Breast epithelium (tissue), 4 donors: Measurements from ENCODE around the gene CYTH1. TPM values are rescaled to one million over a fixed set of nuclear protein-coding genes. Genes with fewer than 3 reads are reported as not detected.

Experiments used
- DNase-seq, 2 donors: peaks; one replicate each; pipeline ENCODE4 v3.0.0-alpha.2; 2019; ENCODE audit warnings: low spot score in 2 of 2
- H3K27ac ChIP-seq, 2 donors: fragments of 200-600 bp; sonication (generic) in 1 of 2; one replicate each; pipeline ENCODE4 v1.5.1; 2016 to 2019; ENCODE audit warnings: mild to moderate bottlenecking in 1 of 2
- H3K27me3 ChIP-seq, 2 donors: fragments of 200-600 bp; sonication (generic) in 1 of 2; one replicate each; pipeline versions ENCODE4 v1.5.1 to v1.6.0; 2017 to 2019; ENCODE audit warnings: control low read depth in 1 of 2, mild to moderate bottlenecking in 1 of 2
- H3K36me3 ChIP-seq: fragments of 200-600 bp; one replicate; pipeline ENCODE4 v1.5.1; 2019
- H3K4me1 ChIP-seq, 2 donors: fragments of 200-600 bp; sonication (generic); one replicate each; pipeline ENCODE4 v1.5.1; 2016 to 2019; ENCODE audit warnings: control low read depth in 1 of 2
- H3K4me3 ChIP-seq, 3 donors: fragments of 200-600 bp; sonication (generic); 1 replicate in 2 of 3; 2 replicates in 1 of 3; pipeline ENCODE4 v1.5.1; 2016 to 2019; ENCODE audit warnings: mild to moderate bottlenecking in 3 of 3, moderate library complexity in 2 of 3
- H3K9me3 ChIP-seq, 2 donors: fragments of 200-600 bp; sonication (generic) in 1 of 2; one replicate each; pipeline ENCODE4 v1.5.1; 2016 to 2019; ENCODE audit warnings: control low read depth in 1 of 2
- POLR2A ChIP-seq: fragments of 450-650 bp; IDR thresholded peaks from one replicate; pipeline ENCODE4 v1.6.1; 2016; ENCODE audit warnings: antibody characterized with exemption, mild to moderate bottlenecking, moderate library complexity
- POLR2AphosphoS5 ChIP-seq, 3 donors: sonication (generic); formaldehyde crosslinking; IDR thresholded peaks; one replicate each; pipeline ENCODE4 v1.6.1; 2017; ENCODE audit warnings: antibody characterized with exemption in 3 of 3
- intact Hi-C: fragments of 100-400 bp; cut with DNase I; formaldehyde crosslinking; loops from one replicate; pipeline ENCODE4 v1.15.1; 2023; ENCODE audit warnings: low total_unique reads
- total RNA-seq, 3 donors: library from RNA; depleted of rRNA; stranded (reverse); fragments of >200 nt; gene quantifications; one replicate each; pipeline ENCODE4 v1.1.0, GENCODE V29; 2016
- TF ChIP-seq, protein P1 (sequence below), 3 donors: fragments of 450-650 bp; IDR thresholded peaks; one replicate each; pipeline ENCODE4 v1.5.1; 2016 to 2017; ENCODE audit warnings: antibody characterized with exemption in 3 of 3, mild to moderate bottlenecking in 3 of 3, moderate library complexity in 3 of 3

CYTH1 gene
- total RNA-seq, 3 donors from 2014 or later, result 49.5 to 64.8 (median 50.7) TPM

DNA sequence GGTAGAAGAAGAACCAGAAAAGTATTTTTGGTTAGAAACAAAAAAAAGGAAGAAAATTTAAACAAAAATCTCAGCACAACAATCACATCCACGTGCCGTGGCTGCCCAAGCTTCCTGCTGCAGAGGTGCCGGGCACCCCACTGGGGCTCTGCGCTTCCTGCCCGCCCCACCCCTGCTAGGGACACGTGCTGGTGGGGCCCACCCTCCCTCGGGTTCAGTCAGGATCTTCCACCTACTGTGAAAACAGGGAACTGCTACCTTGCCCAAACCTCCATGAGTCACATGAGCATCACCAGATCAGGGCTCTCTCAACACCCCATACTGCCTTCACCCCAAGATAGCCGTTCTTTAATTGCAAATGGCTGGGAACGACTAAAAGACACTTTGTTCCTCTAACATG lies 24.4 kb upstream of the CYTH1 start:
- no peaks in the 10 kb centered on the region for H3K4me1 ChIP-seq
- H3K9me3 ChIP-seq, result no peaks in the 10 kb centered on the region
- intact Hi-C loops, result loop anchor here (5.0 kb wide), 1 partner anchor 214 kb away; no protein-coding TSS in a partner anchor
- H3K27ac ChIP-seq, result no peak overlapping the region
- no peak for DNase-seq
- peaks cover 6% of the 10 kb centered on the region for H3K36me3 ChIP-seq
- no peaks in the 10 kb centered on the region for H3K27me3 ChIP-seq
- H3K4me3 ChIP-seq, result no peak overlapping the region
- TF ChIP-seq, protein P1, sequence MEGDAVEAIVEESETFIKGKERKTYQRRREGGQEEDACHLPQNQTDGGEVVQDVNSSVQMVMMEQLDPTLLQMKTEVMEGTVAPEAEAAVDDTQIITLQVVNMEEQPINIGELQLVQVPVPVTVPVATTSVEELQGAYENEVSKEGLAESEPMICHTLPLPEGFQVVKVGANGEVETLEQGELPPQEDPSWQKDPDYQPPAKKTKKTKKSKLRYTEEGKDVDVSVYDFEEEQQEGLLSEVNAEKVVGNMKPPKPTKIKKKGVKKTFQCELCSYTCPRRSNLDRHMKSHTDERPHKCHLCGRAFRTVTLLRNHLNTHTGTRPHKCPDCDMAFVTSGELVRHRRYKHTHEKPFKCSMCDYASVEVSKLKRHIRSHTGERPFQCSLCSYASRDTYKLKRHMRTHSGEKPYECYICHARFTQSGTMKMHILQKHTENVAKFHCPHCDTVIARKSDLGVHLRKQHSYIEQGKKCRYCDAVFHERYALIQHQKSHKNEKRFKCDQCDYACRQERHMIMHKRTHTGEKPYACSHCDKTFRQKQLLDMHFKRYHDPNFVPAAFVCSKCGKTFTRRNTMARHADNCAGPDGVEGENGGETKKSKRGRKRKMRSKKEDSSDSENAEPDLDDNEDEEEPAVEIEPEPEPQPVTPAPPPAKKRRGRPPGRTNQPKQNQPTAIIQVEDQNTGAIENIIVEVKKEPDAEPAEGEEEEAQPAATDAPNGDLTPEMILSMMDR (IDR thresholded peaks at IDR 0.05), result no peak
- no peak for TF ChIP-seq POLR2A
- no peak for TF ChIP-seq POLR2AphosphoS5 (IDR thresholded peaks at IDR 0.05)

DNA sequence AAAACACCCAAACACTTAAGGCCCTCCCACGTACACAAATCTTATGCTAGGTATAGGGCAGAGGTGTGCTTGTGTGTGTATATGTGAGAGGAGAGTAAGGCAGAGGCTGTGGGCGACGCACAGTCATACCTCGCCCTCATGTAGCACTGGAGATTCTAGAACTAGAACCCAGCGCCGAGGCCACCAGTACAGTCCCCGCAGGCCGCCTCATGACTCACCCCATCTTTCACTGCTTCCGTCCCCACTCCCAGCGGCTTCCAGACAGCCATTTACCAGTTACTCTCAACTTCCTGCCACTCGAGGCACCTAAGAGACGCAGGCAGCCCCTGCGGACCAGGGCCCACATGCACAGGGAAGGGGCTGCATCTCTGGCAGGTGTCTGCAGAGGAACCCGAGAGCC lies 23.2 kb upstream of the CYTH1 start:
- Histone ChIP-seq H3K9me3 (no peaks in the 10 kb centered on the region), H3K27me3 (no peaks in the 10 kb centered on the region), H3K36me3 (peaks cover 6% of the 10 kb centered on the region), H3K4me1 (no peaks in the 10 kb centered on the region), H3K4me3 (no peak overlapping the region), H3K27ac (peak overlapping the region; percentile 45 to 85)
- intact Hi-C loops, result loop anchor here (5.0 kb wide), 1 partner anchor 213 kb away; no protein-coding TSS in a partner anchor
- no peak for TF ChIP-seq POLR2AphosphoS5 (IDR thresholded peaks at IDR 0.05)
- TF ChIP-seq, protein P1 (IDR thresholded peaks at IDR 0.05), result no peak
- no peak for TF ChIP-seq POLR2A
- DNase-seq, result no peak

DNA sequence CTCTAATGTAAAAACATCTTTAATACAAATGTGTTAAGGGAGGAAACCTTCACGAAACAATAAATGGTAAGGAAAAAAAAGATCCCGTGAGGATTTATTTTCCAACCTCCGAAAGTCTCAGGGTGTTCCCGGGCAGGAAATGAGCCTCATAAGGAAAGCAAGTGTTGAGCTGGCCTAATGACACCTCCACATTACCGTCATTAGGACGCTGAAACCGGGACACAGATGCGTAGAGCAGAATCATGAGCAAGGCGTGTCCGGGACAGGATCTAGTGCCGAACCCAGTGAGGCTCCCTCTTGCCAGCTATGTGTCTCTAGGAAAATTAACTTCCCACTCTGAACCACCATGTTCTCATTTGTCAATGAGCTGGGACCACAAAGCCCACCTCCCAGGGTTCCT lies 22.7 kb upstream of the CYTH1 start:
- no peaks in the 10 kb centered on the region for H3K4me1 ChIP-seq
- DNase-seq, result no peak
- no peak overlapping the region for H3K4me3 ChIP-seq
- TF ChIP-seq POLR2AphosphoS5 (IDR thresholded peaks at IDR 0.05) (no peak), POLR2A (no peak)
- TF ChIP-seq, protein P1 (IDR thresholded peaks at IDR 0.05), result no peak
- no peaks in the 10 kb centered on the region for H3K9me3 ChIP-seq
- intact Hi-C loops, result loop anchor here (5.0 kb wide), 1 partner anchor 212 kb away; no protein-coding TSS in a partner anchor
- H3K36me3 ChIP-seq, result peaks cover 6% of the 10 kb centered on the region
- no peaks in the 10 kb centered on the region for H3K27me3 ChIP-seq
- H3K27ac ChIP-seq, result peak overlapping the region; percentile 45 to 85

DNA sequence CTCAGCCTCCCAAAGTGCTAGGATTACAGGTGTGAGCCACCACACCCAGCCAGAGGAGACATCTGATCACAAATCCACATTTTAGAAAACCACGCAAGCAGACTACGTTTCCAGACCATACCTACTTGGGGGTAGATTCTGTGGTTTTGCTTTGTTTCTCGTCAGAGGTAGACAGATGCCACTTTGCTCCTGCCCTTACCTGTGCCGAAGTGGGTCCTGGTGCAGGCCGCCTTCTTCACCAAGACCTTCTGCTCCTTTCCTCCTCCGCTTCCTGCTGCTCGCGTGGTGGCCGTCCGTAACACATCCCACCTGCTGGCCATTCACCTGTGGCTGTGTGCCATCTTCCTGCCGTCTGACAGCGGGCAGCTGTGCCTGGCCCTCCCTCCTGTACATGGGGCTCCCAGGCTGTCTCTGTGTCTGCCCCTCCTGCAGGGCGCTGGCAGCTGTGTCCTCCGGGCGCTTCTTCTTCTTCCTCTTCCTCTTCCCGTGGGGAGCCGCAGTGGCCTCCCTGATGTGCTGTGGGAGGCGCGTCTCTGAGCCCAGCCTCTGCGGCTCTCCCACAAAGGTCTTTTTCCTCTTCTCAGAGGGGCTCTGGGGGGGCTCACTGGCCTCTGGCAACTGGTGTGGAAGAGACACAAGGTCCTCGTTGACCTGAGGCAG lies 21.2 kb upstream of the CYTH1 start:
- no peak for TF ChIP-seq POLR2AphosphoS5 (IDR thresholded peaks at IDR 0.05)
- TF ChIP-seq, protein P1 (IDR thresholded peaks at IDR 0.05), result no peak
- TF ChIP-seq POLR2A, result no peak
- H3K27ac ChIP-seq, result peak overlapping the region in 1 of 2 donors; percentile 63
- no peaks in the 10 kb centered on the region for H3K4me1 ChIP-seq
- no peaks in the 10 kb centered on the region for H3K27me3 ChIP-seq
- DNase-seq, result no peak
- H3K9me3 ChIP-seq, result no peaks in the 10 kb centered on the region
- intact Hi-C loops, result no loop called here
- no peak overlapping the region for H3K4me3 ChIP-seq
- peaks cover 6% of the 10 kb centered on the region for H3K36me3 ChIP-seq

DNA sequence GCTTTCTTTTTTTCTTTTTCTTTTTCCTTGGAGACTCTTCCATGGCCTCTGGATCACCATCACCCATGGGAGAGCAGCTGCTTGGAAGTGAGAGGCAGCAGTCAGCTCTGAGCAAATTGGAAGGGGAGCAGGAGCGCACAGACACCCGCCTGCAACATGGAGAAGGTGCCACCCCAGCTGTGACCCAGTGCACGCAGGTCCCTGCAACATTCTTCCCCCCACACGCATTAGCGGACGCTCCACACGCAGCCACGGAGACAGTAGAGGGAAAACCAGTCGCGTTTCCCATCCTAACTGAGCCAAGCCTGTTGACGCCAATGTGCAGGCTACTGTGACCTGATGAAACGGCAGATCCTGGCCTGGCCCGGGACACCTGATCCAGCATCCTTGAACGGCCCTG lies 20.4 kb upstream of the CYTH1 start:
- intact Hi-C loops, result no loop called here
- DNase-seq, result no peak
- H3K36me3 ChIP-seq, result peaks cover 6% of the 10 kb centered on the region
- H3K27me3 ChIP-seq, result no peaks in the 10 kb centered on the region
- H3K4me1 ChIP-seq, result no peaks in the 10 kb centered on the region
- H3K27ac ChIP-seq, result no peak overlapping the region
- no peak for TF ChIP-seq POLR2AphosphoS5 (IDR thresholded peaks at IDR 0.05)
- no peaks in the 10 kb centered on the region for H3K9me3 ChIP-seq
- no peak overlapping the region for H3K4me3 ChIP-seq
